ENCODE measurements around the gene PARD6G.

Gene PARD6G

GRCh38 chr18:80147037-80147417 is 100.3 kb downstream of the PARD6G start:
- TF ChIP-seq ARNTL (CRISPR knock-in tag; IDR thresholded peaks at IDR 0.05; ENCODE audit: borderline replicate concordance, low read depth) (no peak), TOX (CRISPR knock-in tag; IDR thresholded peaks at IDR 0.05; ENCODE audit: borderline replicate concordance) (no peak), CREB5 (CRISPR knock-in tag; IDR thresholded peaks at IDR 0.05; ENCODE audit: low read depth) (no peak), ZNF565 (CRISPR knock-in tag; conservative IDR thresholded peaks at IDR 0.05; ENCODE audit: low read depth) (no peak), ISL1 (CRISPR knock-in tag; IDR thresholded peaks at IDR 0.05) (no peak), SNAI2 (CRISPR knock-in tag; IDR thresholded peaks at IDR 0.05) (no peak), ESRRG (CRISPR knock-in tag; IDR thresholded peaks at IDR 0.05) (no peak), TCF4 (CRISPR knock-in tag; IDR thresholded peaks at IDR 0.05; ENCODE audit: borderline replicate concordance) (no peak), ZC3H10 (CRISPR knock-in tag; IDR thresholded peaks at IDR 0.05) (no peak), CSRNP3 (CRISPR knock-in tag; IDR thresholded peaks at IDR 0.05) (no peak), POU6F1 (CRISPR knock-in tag; IDR thresholded peaks at IDR 0.05; ENCODE audit: borderline replicate concordance, low read depth) (no peak), RARB (CRISPR knock-in tag; IDR thresholded peaks at IDR 0.05) (no peak), CSDC2 (CRISPR knock-in tag; IDR thresholded peaks at IDR 0.05) (no peak), BACH2 (CRISPR knock-in tag; IDR thresholded peaks at IDR 0.05; ENCODE audit: borderline replicate concordance) (no peak), OSR1 (CRISPR knock-in tag; IDR thresholded peaks at IDR 0.05) (no peak), ZNF8 (CRISPR knock-in tag; IDR thresholded peaks at IDR 0.05) (no peak), PPARA (CRISPR knock-in tag; IDR thresholded peaks at IDR 0.05; ENCODE audit: borderline replicate concordance) (no peak)
- peak; percentile 55 for ATAC-seq

GRCh38 chr18:80145196-80145804 is 102.0 kb downstream of the PARD6G start:
- no peak for ATAC-seq
- TF ChIP-seq PPARA (CRISPR knock-in tag; IDR thresholded peaks at IDR 0.05; ENCODE audit: borderline replicate concordance), result no peak
- TF ChIP-seq CSRNP3 (CRISPR knock-in tag; IDR thresholded peaks at IDR 0.05), result no peak
- no peak for TF ChIP-seq ZNF70 (CRISPR knock-in tag; IDR thresholded peaks at IDR 0.05)
- TF ChIP-seq ZFP30 (CRISPR knock-in tag; IDR thresholded peaks at IDR 0.05), result no peak
- no peak for TF ChIP-seq ARNTL (CRISPR knock-in tag; IDR thresholded peaks at IDR 0.05; ENCODE audit: borderline replicate concordance, low read depth)
- no peak for TF ChIP-seq CSDC2 (CRISPR knock-in tag; IDR thresholded peaks at IDR 0.05)
- TF ChIP-seq TSHZ2 (CRISPR knock-in tag; IDR thresholded peaks at IDR 0.05), result no peak
- TF ChIP-seq ZNF565 (CRISPR knock-in tag; conservative IDR thresholded peaks at IDR 0.05; ENCODE audit: low read depth), result no peak
- no peak for TF ChIP-seq ESRRG (CRISPR knock-in tag; IDR thresholded peaks at IDR 0.05)
- no peak for TF ChIP-seq RARB (CRISPR knock-in tag; IDR thresholded peaks at IDR 0.05)
- no peak for TF ChIP-seq CREB5 (CRISPR knock-in tag; IDR thresholded peaks at IDR 0.05; ENCODE audit: low read depth)
- no peak for TF ChIP-seq GLIS3 (CRISPR knock-in tag; IDR thresholded peaks at IDR 0.05)
- no peak for TF ChIP-seq BACH2 (CRISPR knock-in tag; IDR thresholded peaks at IDR 0.05; ENCODE audit: borderline replicate concordance)
- no peak for TF ChIP-seq TOX (CRISPR knock-in tag; IDR thresholded peaks at IDR 0.05; ENCODE audit: borderline replicate concordance)
- no peak for TF ChIP-seq ISL1 (CRISPR knock-in tag; IDR thresholded peaks at IDR 0.05)
- TF ChIP-seq OSR1 (CRISPR knock-in tag; IDR thresholded peaks at IDR 0.05), result no peak
- no peak for TF ChIP-seq ZNF8 (CRISPR knock-in tag; IDR thresholded peaks at IDR 0.05)
